K562 (cell line): Measurements from ENCODE around the gene RPS19BP1. TPM values are rescaled to one million over a fixed set of nuclear protein-coding genes. Genes with fewer than 3 reads are reported as not detected.

Experiments used
- BHLHE40 ChIP-seq: IDR thresholded peaks from 2 replicates; pipeline ENCODE4 v1.6.1; 2011; ENCODE audit warnings: low read length, improper control_type of control experiment
- CXXC5 ChIP-seq: fragments of 250-450 bp; sonication (Bioruptor Pico); IDR thresholded peaks from 2 replicates; pipeline ENCODE4 v1.8.0; 2022; ENCODE audit warnings: inconsistent platforms, mild to moderate bottlenecking, moderate library complexity
- MGA ChIP-seq: fragments of 450-650 bp; IDR thresholded peaks from 2 replicates; pipeline ENCODE4 v1.6.1; 2016; ENCODE audit warnings: mild to moderate bottlenecking, moderate library complexity
- MXD1 ChIP-seq: fragments of 250-450 bp; sonication (Bioruptor Pico); IDR thresholded peaks from 2 replicates; pipeline ENCODE4 v1.8.0; 2021; ENCODE audit warnings: borderline replicate concordance, mild to moderate bottlenecking, moderate library complexity; ENCODE audit not compliant: poor library complexity, severe bottlenecking
- NFRKB ChIP-seq: fragments of 450-650 bp; IDR thresholded peaks from 2 replicates; pipeline ENCODE4 v1.6.1; 2016; ENCODE audit warnings: low read depth
- PPARD ChIP-seq: fragments of 250-450 bp; sonication (Bioruptor Pico); IDR thresholded peaks from 2 replicates; pipeline ENCODE4 v1.8.0; 2022; ENCODE audit warnings: inconsistent platforms, mild to moderate bottlenecking, moderate library complexity
- RAD21 ChIP-seq, 2 experiments: fragments of 250-450 bp in 1 of 2; fragments of 450-650 bp in 1 of 2; sonication (Bioruptor Pico) in 1 of 2; formaldehyde crosslinking in 1 of 2; IDR thresholded peaks in 1 of 2; conservative IDR thresholded peaks in 1 of 2; 2 replicates each; pipeline versions ENCODE4 v1.4.0 to v1.8.0; 2020 to 2022; ENCODE audit warnings: mild to moderate bottlenecking in 2 of 2, moderate library complexity in 1 of 2
- RBBP5 ChIP-seq: fragments of 200-600 bp; sonication (generic); IDR thresholded peaks from 2 replicates; pipeline ENCODE4 v1.6.1; 2012; ENCODE audit warnings: borderline replicate concordance, mild to moderate bottlenecking, low read length, control low read depth, inconsistent platforms; ENCODE audit not compliant: insufficient read depth, poor library complexity, severe bottlenecking
- TEAD4 ChIP-seq, 2 experiments: sonication (generic) in 1 of 2; formaldehyde crosslinking in 1 of 2; IDR thresholded peaks; 2 replicates each; pipeline versions ENCODE4 v1.6.1 to v1.8.0; 2012 to 2022; ENCODE audit warnings: borderline replicate concordance in 1 of 2, inconsistent platforms in 1 of 2, low read length in 1 of 2, mild to moderate bottlenecking in 1 of 2, missing genetic modification reagents in 1 of 2
- polyA plus RNA-seq, 8 experiments: library from polyadenylated mRNA; depleted of rRNA in 4 of 8; stranded (reverse) in 5 of 8; unstranded in 3 of 8; fragments of >200 nt; fragmentation: Nextera tagmentation in 2 of 8; fragmentation: Illumina TruSeq in 1 of 8; extraction: Ambion mirVana in 2 of 8; extraction: Trizol in 1 of 8; gene quantifications; 2 replicates each; pipeline versions ENCODE4 v1.2.1 to v1.2.3, GENCODE V29; 2011 to 2014; ENCODE audit warnings: inconsistent platforms in 1 of 8, missing spikeins in 1 of 8
- total RNA-seq, 7 experiments: library from RNA; depleted of rRNA in 6 of 7; stranded (reverse); fragments of >200 nt in 6 of 7; fragmentation: Illumina TruSeq in 2 of 7; extraction: Trizol in 2 of 7; gene quantifications; 2 replicates each; pipeline versions ENCODE4 v1.2.1 to v1.2.3, GENCODE V29; 2011 to 2021; ENCODE audit warnings: low replicate concordance in 1 of 7
- TF ChIP-seq, protein P1 (sequence below): fragments of 250-450 bp; sonication (Bioruptor Pico); IDR thresholded peaks from 2 replicates; pipeline ENCODE4 v1.8.0; 2022; ENCODE audit warnings: inconsistent platforms, mild to moderate bottlenecking, moderate library complexity, borderline replicate concordance

The RPS19BP1 gene
- total and polyA plus RNA-seq, 9 of the 15 experiments (the other 6 are each of a cell fraction or from before 2014, with no cell fraction given) = 3.0 to 223 (median 84.3) TPM

DNA sequence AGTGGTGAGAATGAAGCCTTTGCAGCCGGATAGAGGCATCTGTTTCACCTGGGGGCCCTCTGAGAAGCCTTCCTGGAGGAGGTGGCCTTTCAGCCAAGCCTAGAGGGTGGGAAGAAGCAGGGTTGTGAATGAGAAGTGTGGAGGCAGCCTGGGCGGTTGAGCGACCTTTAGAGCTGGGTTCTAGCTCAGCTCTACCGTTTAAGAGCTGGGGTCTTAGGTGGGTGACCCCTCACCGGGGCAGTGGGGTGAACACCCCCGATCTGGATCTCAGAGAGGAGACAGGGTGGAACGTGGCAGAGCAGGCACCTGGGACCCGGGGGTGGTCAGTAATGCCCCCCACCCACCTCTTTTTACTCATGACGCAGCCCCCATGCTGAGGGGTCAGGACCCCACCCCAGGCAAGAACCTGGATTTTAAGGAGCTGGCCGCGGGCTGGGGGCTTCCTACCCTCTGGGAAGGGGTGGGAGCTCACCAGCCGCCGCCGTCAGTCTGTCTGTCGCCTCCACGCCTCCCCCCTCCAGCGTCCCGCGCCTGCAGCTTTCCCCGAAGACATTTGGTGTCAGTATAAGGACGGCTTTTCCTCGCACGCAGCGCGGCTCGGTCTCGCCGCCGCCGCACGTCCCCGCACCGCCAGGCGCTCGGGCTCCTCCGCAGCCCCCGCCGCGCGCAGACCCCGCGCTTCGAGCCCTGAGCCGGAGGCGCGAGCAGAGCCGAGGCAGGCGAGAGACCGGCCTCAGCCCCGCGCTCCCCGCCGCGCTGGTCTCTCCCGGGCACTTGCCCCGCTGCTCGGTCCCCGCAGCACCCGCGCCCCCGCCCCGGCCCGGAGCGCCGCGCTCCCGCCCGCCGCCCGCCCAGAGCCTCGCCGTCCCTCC lies 24.7 kb upstream of the RPS19BP1 start (continued):
- TF ChIP-seq TEAD4 (IDR thresholded peaks at IDR 0.05; ENCODE audit: low read length) (no peak), TEAD4 (CRISPR knock-in tag; IDR thresholded peaks at IDR 0.05; ENCODE audit: borderline replicate concordance) (no peak), RBBP5 (peak; percentile 34), RAD21 (CRISPR knock-in tag; conservative IDR thresholded peaks at IDR 0.05 in 1 of 2, IDR thresholded peaks at IDR 0.05 in 1 of 2) (peak; percentile 55 to 67), BHLHE40 (0 out of 2 replicates have a peak, but pooled peaks have one; percentile 12), CXXC5 (CRISPR knock-in tag) (peak; percentile 73), MGA (no peak), PPARD (CRISPR knock-in tag) (no peak), NFRKB (no peak), MXD1 (CRISPR knock-in tag) (no peak)
- TF ChIP-seq, protein P1, sequence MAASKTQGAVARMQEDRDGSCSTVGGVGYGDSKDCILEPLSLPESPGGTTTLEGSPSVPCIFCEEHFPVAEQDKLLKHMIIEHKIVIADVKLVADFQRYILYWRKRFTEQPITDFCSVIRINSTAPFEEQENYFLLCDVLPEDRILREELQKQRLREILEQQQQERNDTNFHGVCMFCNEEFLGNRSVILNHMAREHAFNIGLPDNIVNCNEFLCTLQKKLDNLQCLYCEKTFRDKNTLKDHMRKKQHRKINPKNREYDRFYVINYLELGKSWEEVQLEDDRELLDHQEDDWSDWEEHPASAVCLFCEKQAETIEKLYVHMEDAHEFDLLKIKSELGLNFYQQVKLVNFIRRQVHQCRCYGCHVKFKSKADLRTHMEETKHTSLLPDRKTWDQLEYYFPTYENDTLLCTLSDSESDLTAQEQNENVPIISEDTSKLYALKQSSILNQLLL (CRISPR knock-in tag) = no peak
